Activated CD4-positive, alpha-beta T cell treated with anti-CD3 and anti-CD28 coated beads for 36 hours (primary cell): ENCODE measurements around the gene FCRLA. TPM values are rescaled to one million over a fixed set of nuclear protein-coding genes. Genes with fewer than 3 reads are reported as not detected.
"Not testable (repeated sequence)": the region's sequence is repeated elsewhere in the genome, so short reads cannot be mapped to it uniquely, and the experiment has no call there.

Experiments used
- ATAC-seq: fragments of 200-7000 bp; cut with Tn5 transposase; one replicate; pipeline ENCODE4 v1.10.0; 2021; ENCODE audit warnings: mild to moderate bottlenecking, moderate library complexity
- CTCF ChIA-PET: fragments of 350-600 bp; sonication (Branson Sonifier 250); formaldehyde crosslinking; loops from one replicate; lab custom pipeline; 2021; ENCODE audit warnings: antibody characterized with exemption; lab: Charles Lee
- POLR2A ChIA-PET: fragments of 350-600 bp; sonication (Branson Sonifier 250); formaldehyde crosslinking; loops from one replicate; lab custom pipeline; 2021; ENCODE audit warnings: antibody characterized with exemption, inconsistent platforms; lab: Charles Lee
- DNase-seq: peaks from one replicate; pipeline ENCODE4 v3.0.0-alpha.2; 2020
- H3K27ac Mint-ChIP-seq: one replicate; pipeline ENCODE4 v1.8.0; 2021; ENCODE audit warnings: mixed read lengths
- H3K27me3 Mint-ChIP-seq: one replicate; pipeline ENCODE4 v1.8.0; 2021; ENCODE audit warnings: mixed read lengths
- H3K36me3 Mint-ChIP-seq: one replicate; pipeline ENCODE4 v1.8.0; 2021; ENCODE audit warnings: low read depth, mixed read lengths
- H3K4me1 Mint-ChIP-seq: one replicate; pipeline ENCODE4 v1.8.0; 2021; ENCODE audit warnings: mixed read lengths
- H3K4me3 Mint-ChIP-seq: one replicate; pipeline ENCODE4 v1.8.0; 2021; ENCODE audit warnings: mild to moderate bottlenecking, moderate library complexity, mixed read lengths
- H3K9me3 Mint-ChIP-seq: one replicate; pipeline ENCODE4 v1.8.0; 2021; ENCODE audit warnings: low read depth, mixed read lengths
- intact Hi-C, 2 experiments: fragments of 100-400 bp; cut with DNase I in 1 of 2; cut with micrococcal nuclease in 1 of 2; formaldehyde crosslinking; loops; one replicate each; pipeline versions ENCODE4 v1.14.2 to v1.15.1; 2022 to 2024; cut with DNase I, micrococcal nuclease
- total RNA-seq, 2 experiments: library from RNA; stranded (reverse); gene quantifications; one replicate each; pipeline ENCODE4 v1.2.3, GENCODE V29; 2021

Gene FCRLA, protein sequence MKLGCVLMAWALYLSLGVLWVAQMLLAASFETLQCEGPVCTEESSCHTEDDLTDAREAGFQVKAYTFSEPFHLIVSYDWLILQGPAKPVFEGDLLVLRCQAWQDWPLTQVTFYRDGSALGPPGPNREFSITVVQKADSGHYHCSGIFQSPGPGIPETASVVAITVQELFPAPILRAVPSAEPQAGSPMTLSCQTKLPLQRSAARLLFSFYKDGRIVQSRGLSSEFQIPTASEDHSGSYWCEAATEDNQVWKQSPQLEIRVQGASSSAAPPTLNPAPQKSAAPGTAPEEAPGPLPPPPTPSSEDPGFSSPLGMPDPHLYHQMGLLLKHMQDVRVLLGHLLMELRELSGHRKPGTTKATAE
- total RNA-seq: not detected

DNA sequence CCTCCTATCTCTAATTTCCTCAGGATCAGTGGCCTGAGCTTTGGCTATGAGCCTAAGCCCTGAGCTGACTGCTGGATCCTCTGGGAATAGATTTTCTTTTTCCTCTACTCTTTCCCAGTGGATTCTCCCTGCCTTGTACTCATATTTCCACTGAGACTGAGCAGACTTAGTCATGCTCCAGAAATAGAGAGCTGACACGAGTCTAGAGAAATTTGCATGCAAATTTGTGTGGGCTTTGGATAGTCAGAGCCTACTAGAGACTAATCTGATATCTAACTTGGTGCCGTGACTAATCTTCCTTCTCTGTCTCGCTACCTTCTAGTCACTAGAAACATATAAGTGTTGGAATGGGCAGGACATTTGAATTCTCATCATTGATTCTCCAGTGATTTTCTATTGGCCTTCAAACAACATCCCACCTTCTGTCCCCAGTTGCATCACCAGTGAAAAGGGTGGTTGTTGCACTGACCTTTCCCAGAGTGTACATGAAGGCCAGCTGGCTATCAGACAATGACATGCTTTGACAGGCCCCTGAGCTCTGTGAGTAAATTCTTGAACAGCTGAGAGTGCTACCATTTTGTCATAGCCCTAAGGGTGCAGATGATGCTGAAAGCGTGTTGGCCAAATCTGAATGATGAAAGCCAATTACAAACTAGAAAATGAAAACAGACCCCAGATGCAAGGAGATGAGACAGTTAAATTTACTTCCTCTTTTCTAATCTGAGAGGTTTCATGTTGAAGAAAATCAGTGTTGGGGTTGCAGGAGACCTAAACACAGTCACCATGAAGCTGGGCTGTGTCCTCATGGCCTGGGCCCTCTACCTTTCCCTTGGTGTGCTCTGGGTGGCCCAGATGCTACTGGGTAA lies at the start of gene FCRLA:
Gene FCRLA (plus strand): TSS at position 748 of the 866 bp plus-strand sequence. CDS start 36 bp downstream, at position 784.
- Mint-ChIP-seq H3K36me3 (no peaks in the 10 kb centered on the region), H3K9me3 (no peaks in the 10 kb centered on the region), H3K27me3 (peaks cover 13% of the 10 kb centered on the region), H3K27ac (no peak within 1 kb of the TSS), H3K4me1 (no peaks in the 10 kb centered on the region), H3K4me3 (no peak within 1 kb of the TSS)
- intact Hi-C loops: loop anchor here in 1 of 2 experiments (1.0 kb wide), 1 partner anchor 24 kb away; no protein-coding TSS in a partner anchor
- POLR2A ChIA-PET: no interaction called here
- CTCF ChIA-PET: interaction anchor here (0.6 to 2.3 kb wide), 3 partner anchors 9 to 17 kb away, joined by 3 to 5 read pairs (median 5); partner anchors contain the start of gene FCRLB
- DNase-seq (no peak), ATAC-seq (peak; percentile 90)

DNA sequence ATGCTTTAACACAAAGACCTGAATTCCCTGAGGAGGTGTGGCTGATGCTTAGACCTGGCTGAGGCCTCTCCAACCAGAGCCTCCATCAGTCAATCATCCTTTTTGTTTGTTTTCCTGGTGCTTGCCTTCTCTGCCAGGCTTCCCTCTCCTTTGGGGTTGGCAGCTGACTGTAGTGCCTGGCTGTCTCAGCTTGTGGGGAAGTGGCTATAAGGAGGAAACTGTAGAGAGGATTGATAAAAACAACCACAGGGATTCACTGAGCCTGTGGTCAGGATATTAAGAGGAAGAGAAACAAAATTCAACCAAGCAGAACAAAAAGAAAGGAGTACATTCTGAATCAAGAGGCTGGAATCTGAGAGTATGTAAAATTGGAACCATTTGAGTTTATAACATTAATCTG lies 48.5 kb upstream of the FCRLA start:
- ATAC-seq, H3K4me1 Mint-ChIP-seq, DNase-seq, POLR2A ChIA-PET, H3K9me3 Mint-ChIP-seq, H3K27me3 Mint-ChIP-seq, CTCF ChIA-PET, H3K4me3 Mint-ChIP-seq, H3K36me3 Mint-ChIP-seq, H3K27ac Mint-ChIP-seq: not testable (repeated sequence)
- intact Hi-C loops: loop anchor here in 1 of 2 experiments (10.0 kb wide), 1 partner anchor 94 kb away; no protein-coding TSS in a partner anchor

DNA sequence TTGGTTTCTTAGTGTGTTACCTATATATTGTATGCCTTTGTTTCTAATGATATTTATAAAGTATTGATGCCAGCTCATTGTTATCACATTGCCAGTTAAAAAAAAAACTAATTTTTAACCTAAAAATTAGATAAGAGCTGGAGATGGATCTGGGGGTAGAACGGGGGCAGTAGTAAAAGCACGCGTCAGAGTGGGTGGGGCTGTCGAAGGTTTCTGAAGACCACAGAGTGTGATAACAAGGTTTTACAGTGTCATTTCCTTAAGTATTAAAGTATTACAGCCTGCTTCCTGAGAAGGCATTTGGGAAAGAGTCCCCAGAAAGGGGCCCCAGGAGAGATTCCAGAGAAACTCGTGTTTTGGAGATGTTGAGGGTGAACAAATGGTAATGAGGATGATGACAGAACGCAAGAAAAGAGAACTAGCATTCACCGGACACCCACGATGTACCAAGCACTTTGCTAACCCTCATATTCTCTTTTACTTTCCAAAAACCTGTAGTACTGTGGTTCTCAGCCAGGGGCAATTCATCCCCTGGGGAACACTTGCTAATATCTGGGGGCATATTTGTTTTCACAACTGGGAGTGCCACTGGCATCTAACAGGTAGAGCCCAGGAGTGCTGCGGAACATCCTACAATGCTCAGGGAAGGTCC lies 45.2 kb upstream of the FCRLA start:
- CTCF ChIA-PET, H3K27ac Mint-ChIP-seq, H3K4me1 Mint-ChIP-seq, intact Hi-C loops, H3K9me3 Mint-ChIP-seq, DNase-seq, H3K36me3 Mint-ChIP-seq, POLR2A ChIA-PET, H3K4me3 Mint-ChIP-seq, H3K27me3 Mint-ChIP-seq, ATAC-seq: not testable (repeated sequence)

DNA sequence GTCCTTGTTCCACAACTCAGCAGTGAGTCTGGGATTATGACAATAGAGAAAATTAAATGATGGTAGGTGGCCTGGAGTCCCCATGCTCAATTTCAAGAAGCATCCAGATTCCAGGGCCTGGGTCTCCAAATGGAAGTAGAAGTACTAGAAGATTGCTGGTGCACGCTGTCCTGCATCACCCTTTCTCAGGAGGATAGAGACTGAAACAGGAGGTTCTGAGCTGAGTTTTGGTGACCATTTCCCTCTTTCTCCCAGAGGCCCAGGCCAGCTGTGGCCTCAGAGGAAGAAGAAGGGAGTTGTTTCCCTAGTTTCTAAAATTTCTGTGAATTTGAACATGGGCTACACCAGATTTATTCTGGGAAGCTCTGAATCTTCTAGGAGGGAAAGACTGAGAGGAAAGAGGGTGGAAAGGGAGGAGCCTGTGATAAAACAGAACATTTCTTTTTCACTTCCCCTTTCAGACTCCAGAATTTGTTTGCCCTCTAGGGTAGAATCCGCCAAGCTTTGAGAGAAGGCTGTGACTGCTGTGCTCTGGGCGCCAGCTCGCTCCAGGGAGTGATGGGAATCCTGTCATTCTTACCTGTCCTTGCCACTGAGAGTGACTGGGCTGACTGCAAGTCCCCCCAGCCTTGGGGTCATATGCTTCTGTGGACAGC lies 44.2 kb upstream of the FCRLA start, which contains the start of gene FCGR2B:
Gene FCGR2B (plus strand): TSS at position 460 of the 656 bp plus-strand sequence. CDS start 99 bp downstream, at position 559.
- H3K27me3 Mint-ChIP-seq, H3K36me3 Mint-ChIP-seq, H3K4me1 Mint-ChIP-seq, CTCF ChIA-PET, H3K27ac Mint-ChIP-seq, intact Hi-C loops, H3K4me3 Mint-ChIP-seq, DNase-seq, H3K9me3 Mint-ChIP-seq, POLR2A ChIA-PET, ATAC-seq: not testable (repeated sequence)

DNA sequence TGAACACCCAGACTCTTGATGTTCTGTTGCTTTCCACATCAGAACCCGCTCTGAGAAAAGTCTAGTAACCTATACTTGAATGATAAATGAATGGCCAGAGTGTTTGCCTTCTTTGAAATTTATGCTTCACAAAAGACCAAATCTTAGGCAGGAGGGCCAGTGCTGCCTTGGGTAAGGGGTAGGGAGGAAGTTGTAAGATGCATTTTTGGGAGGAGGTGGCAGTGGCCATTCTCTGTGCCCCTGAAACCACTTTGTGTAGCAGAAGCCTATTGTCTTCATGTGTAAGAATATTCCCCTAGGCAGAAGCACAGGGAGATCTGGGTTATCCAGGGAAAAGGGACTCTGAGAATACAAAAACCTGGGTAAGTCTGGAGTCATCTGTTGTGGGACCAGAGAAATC lies 43.5 kb upstream of the FCRLA start:
- ATAC-seq, H3K27ac Mint-ChIP-seq, intact Hi-C loops, CTCF ChIA-PET, H3K36me3 Mint-ChIP-seq, DNase-seq, H3K9me3 Mint-ChIP-seq, H3K4me3 Mint-ChIP-seq, POLR2A ChIA-PET, H3K4me1 Mint-ChIP-seq, H3K27me3 Mint-ChIP-seq: not testable (repeated sequence)

DNA sequence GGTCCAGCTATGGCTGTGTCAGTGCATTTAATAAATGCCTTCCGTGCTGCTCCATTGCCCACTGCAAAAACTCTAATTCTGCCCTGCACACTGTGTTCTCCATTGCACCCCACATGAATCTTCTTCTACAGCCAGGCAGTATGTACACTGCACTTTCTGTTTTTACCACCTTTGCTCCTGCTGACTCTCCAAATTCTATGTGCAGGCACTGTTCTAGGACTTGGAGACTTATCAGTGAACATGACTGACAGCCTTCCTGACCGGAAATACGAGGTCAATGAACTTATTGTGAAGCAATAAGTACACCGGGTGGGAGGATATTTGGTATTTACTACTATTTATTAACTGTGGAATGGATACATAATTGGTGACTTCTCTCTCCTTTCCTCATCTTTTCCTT lies 42.3 kb upstream of the FCRLA start:
- CTCF ChIA-PET, H3K4me1 Mint-ChIP-seq, H3K27ac Mint-ChIP-seq, H3K27me3 Mint-ChIP-seq, POLR2A ChIA-PET, ATAC-seq, H3K36me3 Mint-ChIP-seq, intact Hi-C loops, H3K9me3 Mint-ChIP-seq, H3K4me3 Mint-ChIP-seq, DNase-seq: not testable (repeated sequence)

DNA sequence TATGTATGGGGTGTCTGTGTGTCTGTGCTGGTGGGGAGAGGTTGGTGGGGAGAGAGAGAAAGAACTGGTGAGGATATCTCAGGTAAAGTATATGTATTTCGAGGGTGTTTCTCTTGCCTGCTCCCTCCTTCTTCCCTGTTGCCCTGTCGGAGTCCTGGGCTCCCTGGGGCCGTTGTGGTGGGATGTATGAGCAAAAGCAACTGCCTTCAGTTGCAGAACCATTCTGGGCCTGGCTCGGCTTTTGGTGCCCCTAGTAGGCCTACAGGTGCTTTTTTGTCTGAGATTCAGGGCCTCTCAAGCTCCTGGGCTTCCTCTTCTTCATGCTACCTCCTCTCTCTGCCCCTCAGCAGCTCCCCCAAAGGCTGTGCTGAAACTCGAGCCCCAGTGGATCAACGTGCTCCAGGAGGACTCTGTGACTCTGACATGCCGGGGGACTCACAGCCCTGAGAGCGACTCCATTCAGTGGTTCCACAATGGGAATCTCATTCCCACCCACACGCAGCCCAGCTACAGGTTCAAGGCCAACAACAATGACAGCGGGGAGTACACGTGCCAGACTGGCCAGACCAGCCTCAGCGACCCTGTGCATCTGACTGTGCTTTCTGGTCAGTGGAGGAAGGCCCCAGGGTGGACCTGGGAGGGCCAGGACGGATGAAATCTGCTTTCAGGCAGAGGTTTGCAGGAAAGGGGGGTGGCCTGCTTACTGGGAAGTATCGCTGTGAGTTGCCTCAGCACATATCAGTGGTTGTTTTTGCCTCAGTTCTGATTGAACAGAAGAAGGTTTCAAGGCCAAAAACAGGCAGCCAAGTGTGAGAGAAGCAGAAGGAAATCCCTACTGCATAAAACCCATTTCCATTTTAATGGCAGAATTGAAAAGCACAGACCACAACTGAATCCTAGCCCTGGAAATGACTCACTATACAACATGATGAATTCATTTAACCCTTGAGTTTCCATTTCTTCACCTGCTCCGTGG lies 35.7 kb upstream of the FCRLA start:
- ATAC-seq (peak; percentile 80), DNase-seq (peak; percentile 30)
- POLR2A ChIA-PET, CTCF ChIA-PET, H3K9me3 Mint-ChIP-seq, intact Hi-C loops, H3K36me3 Mint-ChIP-seq, H3K27me3 Mint-ChIP-seq, H3K4me3 Mint-ChIP-seq: not testable (repeated sequence)
- H3K4me1 Mint-ChIP-seq: peaks cover 12% of the 10 kb centered on the region
- peak overlapping the region; percentile 51 for H3K27ac Mint-ChIP-seq

DNA sequence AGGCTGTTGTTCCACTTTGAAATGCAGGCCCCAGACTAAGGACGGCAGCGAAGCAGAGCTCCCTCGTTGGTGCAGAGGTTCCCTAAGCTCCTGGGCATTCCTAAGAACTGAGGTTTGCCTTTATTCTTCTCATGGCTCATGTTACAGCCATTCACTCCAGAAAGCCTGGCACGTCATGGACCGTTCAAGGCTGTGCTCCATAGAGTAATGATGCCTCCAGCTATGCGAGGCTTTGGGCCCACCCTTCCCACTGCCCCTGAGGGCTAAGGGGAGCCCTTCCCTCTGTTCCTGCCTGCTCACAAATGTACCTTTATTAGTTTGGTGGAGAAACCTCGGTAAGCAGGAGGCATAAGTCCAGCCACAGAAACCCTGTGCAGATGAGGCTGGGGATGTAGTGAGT lies 33.6 kb upstream of the FCRLA start:
- H3K4me3 Mint-ChIP-seq, DNase-seq, H3K27ac Mint-ChIP-seq, intact Hi-C loops, POLR2A ChIA-PET, H3K36me3 Mint-ChIP-seq, H3K9me3 Mint-ChIP-seq, ATAC-seq, H3K27me3 Mint-ChIP-seq, CTCF ChIA-PET: not testable (repeated sequence)
- H3K4me1 Mint-ChIP-seq: peaks cover 12% of the 10 kb centered on the region

DNA sequence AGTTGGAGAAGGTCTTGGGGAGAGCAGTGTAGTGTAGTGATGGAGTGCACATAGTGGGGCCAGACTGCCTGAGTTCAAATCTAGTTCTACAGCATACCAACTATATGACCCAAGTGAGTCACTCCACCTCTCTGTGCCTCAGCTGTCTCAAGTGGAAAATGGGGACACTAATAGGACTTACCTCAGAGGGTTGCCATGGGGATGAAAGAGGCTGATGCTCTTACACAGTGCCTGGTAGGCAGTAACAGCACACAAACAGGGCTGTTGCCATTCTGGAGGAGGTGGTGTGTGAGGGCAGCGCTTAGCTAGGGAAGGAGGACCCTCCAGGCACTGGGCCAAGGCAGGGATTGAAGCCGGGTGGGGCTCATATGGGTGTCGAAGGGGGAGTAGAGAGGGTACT lies 32.6 kb upstream of the FCRLA start:
- H3K9me3 Mint-ChIP-seq, H3K36me3 Mint-ChIP-seq, CTCF ChIA-PET, POLR2A ChIA-PET, H3K27ac Mint-ChIP-seq, H3K4me3 Mint-ChIP-seq, intact Hi-C loops, DNase-seq, H3K27me3 Mint-ChIP-seq: not testable (repeated sequence)
- ATAC-seq: peak; percentile 30
- peaks cover 12% of the 10 kb centered on the region for H3K4me1 Mint-ChIP-seq

DNA sequence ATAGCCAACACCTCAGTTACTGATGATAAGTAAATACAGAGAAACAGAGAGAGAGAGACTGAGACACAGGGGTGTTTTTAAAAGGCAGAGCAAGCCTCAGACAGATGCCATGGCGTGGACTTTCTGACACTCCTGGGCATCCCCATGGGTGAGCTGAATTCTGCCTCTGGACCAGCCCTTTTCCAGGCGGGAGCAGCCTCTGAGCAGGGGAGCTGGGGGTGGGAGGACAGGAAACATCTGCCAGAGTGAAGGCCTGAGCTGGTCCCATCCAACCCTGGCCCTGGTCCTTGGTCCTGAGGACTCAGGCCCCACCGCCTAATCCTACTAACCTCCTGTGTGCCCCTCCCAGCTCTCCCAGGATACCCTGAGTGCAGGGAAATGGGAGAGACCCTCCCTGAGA lies 32.1 kb upstream of the FCRLA start:
- H3K27ac Mint-ChIP-seq, H3K9me3 Mint-ChIP-seq, POLR2A ChIA-PET, DNase-seq, H3K27me3 Mint-ChIP-seq, ATAC-seq, H3K4me3 Mint-ChIP-seq, CTCF ChIA-PET, H3K36me3 Mint-ChIP-seq, intact Hi-C loops: not testable (repeated sequence)
- peaks cover 12% of the 10 kb centered on the region for H3K4me1 Mint-ChIP-seq
